ENCODE measurements around the gene TP53I13. TPM values are rescaled to one million over a fixed set of nuclear protein-coding genes. Genes with fewer than 3 reads are reported as not detected.

Gene TP53I13
- total and polyA plus RNA-seq, 10 of the 15 experiments (the other 5 are each of a cell fraction or from before 2014, with no cell fraction given) = 0.31 to 45.1 (median 19.5) TPM; not detected in 1

GRCh38 chr17:29577001-29577370, 8.5 kb downstream of the TP53I13 start:
- ATAC-seq = no peak
- H3K27me3 ChIP-seq (replicated peaks in 1 of 2; ENCODE audit: control insufficient read depth in 2 of 2, insufficient read depth in 2 of 2, low read length in 1 of 2) = no peaks in the 10 kb centered on the region
- SMC1A ChIA-PET (ENCODE audit: uncharacterized antibody, unreplicated experiment) = interaction anchor here (1.3 to 1.5 kb wide), 2 partner anchors 40 to 207 kb away, joined by 3 to 4 read pairs; no protein-coding TSS in a partner anchor
- BruUV-seq (replicated peaks) = no TSS peak
- CTCF ChIA-PET = interaction anchor here (1.2 to 2.4 kb wide), 2 partner anchors 9 to 15 kb away, joined by 3 to 15 read pairs; partner anchors contain the start of gene ANKRD13B
- POLR2A ChIA-PET = interaction anchor here (0.7 kb wide), 1 partner anchor 9 kb away, joined by 3 read pairs; no protein-coding TSS in a partner anchor
- no peak overlapping the region for H3K9ac ChIP-seq (ENCODE audit: control insufficient read depth, insufficient read depth, low read length)
- no peak overlapping the region for H2AFZ ChIP-seq (ENCODE audit: control insufficient read depth, low read depth, low read length)
- no peaks in the 10 kb centered on the region for H3K79me2 ChIP-seq (ENCODE audit: control insufficient read depth, insufficient read depth, low read length)
- H3K9me3 ChIP-seq (replicated peaks; ENCODE audit: control insufficient read depth, insufficient read depth, low read length) = no peaks in the 10 kb centered on the region
- no peak overlapping the region for H3K4me2 ChIP-seq (ENCODE audit: control insufficient read depth, insufficient read depth)
- TF ChIP-seq POU2F2 (IDR thresholded peaks at IDR 0.05; ENCODE audit: borderline replicate concordance, low read depth, low read length) (no peak), IKZF1 (conservative IDR thresholded peaks at IDR 0.05) (no peak), NR2C1 (IDR thresholded peaks at IDR 0.05) (no peak), TARDBP (IDR thresholded peaks at IDR 0.05; ENCODE audit: borderline replicate concordance) (no peak), ZNF207 (IDR thresholded peaks at IDR 0.05; ENCODE audit: borderline replicate concordance) (no peak), TAF1 (IDR thresholded peaks at IDR 0.05; ENCODE audit: borderline replicate concordance, low read depth, low read length) (no peak), TBL1XR1 (IDR thresholded peaks at IDR 0.05; ENCODE audit: low read depth, low read length) (no peak), CHD1 (IDR thresholded peaks at IDR 0.05; ENCODE audit: low read depth, low read length) (no peak), BCL3 (IDR thresholded peaks at IDR 0.05; ENCODE audit: borderline replicate concordance, insufficient read depth, low read depth, low read length, poor library complexity, severe bottlenecking) (no peak), MXI1 (IDR thresholded peaks at IDR 0.05; ENCODE audit: low read depth, low read length) (no peak)
- TF ChIP-seq, protein P1, sequence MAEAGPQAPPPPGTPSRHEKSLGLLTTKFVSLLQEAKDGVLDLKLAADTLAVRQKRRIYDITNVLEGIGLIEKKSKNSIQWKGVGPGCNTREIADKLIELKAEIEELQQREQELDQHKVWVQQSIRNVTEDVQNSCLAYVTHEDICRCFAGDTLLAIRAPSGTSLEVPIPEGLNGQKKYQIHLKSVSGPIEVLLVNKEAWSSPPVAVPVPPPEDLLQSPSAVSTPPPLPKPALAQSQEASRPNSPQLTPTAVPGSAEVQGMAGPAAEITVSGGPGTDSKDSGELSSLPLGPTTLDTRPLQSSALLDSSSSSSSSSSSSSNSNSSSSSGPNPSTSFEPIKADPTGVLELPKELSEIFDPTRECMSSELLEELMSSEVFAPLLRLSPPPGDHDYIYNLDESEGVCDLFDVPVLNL (IDR thresholded peaks at IDR 0.05; ENCODE audit: low read depth, low read length) = no peak
- in situ Hi-C loops (cut with MboI) = no loop called here
- intact Hi-C loops (cut with micrococcal nuclease; ENCODE audit: unreplicated experiment) = no loop called here
- RAD21 ChIA-PET (ENCODE audit: unreplicated experiment) = interaction anchor here (2.3 kb wide), 1 partner anchor 14 kb away, joined by 9 read pairs; no protein-coding TSS in a partner anchor
- H3K27ac ChIP-seq (ENCODE audit: control insufficient read depth, insufficient read depth) = no peak overlapping the region
- 0 out of 2 replicates have a peak, but pooled peaks cover 8% of the 10 kb centered on the region for H3K4me1 ChIP-seq (ENCODE audit: control insufficient read depth, insufficient read depth, low read length)
- 92% methylated on average over 9 of the region's 9 CpGs for WGBS (ENCODE audit: insufficient coverage, insufficient replicate concordance, low lambda C conversion rate, missing lambda C conversion rate)
- no peak for FAIRE-seq
- no peak overlapping the region for H3K4me3 ChIP-seq
- H4K20me1 ChIP-seq (ENCODE audit: control insufficient read depth, insufficient read depth) = no peaks in the 10 kb centered on the region
- peaks cover 8 to 23% of the 10 kb centered on the region in 2 experiments; a peak in 3 of 4 replicates for H3K36me3 ChIP-seq (ENCODE audit: control insufficient read depth in 2 of 2, insufficient read depth in 2 of 2, low read length in 1 of 2)
- no peak for DNase-seq (ENCODE audit: low read depth, low spot score)
